Nephron (organoid): ENCODE measurements around the gene RPS28.

Experiments used
- H3K27ac Mint-ChIP-seq, 3 experiments: 2 replicates each; pipeline ENCODE4 v1.8.0; 2020; ENCODE audit warnings: mixed read lengths in 3 of 3, mild to moderate bottlenecking in 2 of 3, moderate library complexity in 1 of 3
- H3K27me3 Mint-ChIP-seq: 2 replicates; pipeline ENCODE4 v1.8.0; 2021; ENCODE audit warnings: low read depth, mild to moderate bottlenecking, moderate library complexity, mixed read lengths
- H3K36me3 Mint-ChIP-seq: 2 replicates; pipeline ENCODE4 v1.8.0; 2020; ENCODE audit warnings: low read depth, mixed read lengths
- H3K4me1 Mint-ChIP-seq: 2 replicates; pipeline ENCODE4 v1.8.0; 2020; ENCODE audit warnings: mixed read lengths
- H3K4me3 Mint-ChIP-seq, 3 experiments: 2 replicates each; pipeline ENCODE4 v1.8.0; 2020; ENCODE audit warnings: mild to moderate bottlenecking in 3 of 3, mixed read lengths in 3 of 3, moderate library complexity in 2 of 3
- H3K9me3 Mint-ChIP-seq: 2 replicates; pipeline ENCODE4 v1.8.0; 2020; ENCODE audit warnings: mixed read lengths
- CTCF ChIP-seq, 3 experiments: fragments of 200-600 bp; sonication (generic); IDR thresholded peaks; one replicate each; pipeline ENCODE4 v1.5.0; 2021; ENCODE audit warnings: antibody characterized with exemption in 3 of 3; ENCODE audit not compliant: unreplicated experiment in 3 of 3

Gene RPS28

GRCh38 chr19:8325454-8325853, 4.2 kb downstream of the RPS28 start:
- Mint-ChIP-seq H3K27me3 (peaks cover 38% of the 10 kb centered on the region), H3K27ac (no peak overlapping the region), H3K36me3 (peaks cover 6% of the 10 kb centered on the region), H3K4me3 (peak overlapping the region in 1 of 3 experiments; percentile 50), H3K4me1 (peaks cover 13% of the 10 kb centered on the region), H3K9me3 (no peaks in the 10 kb centered on the region)
- no peak for TF ChIP-seq CTCF (IDR thresholded peaks at IDR 0.05; ENCODE audit: unreplicated experiment in 3 of 3)

DNA sequence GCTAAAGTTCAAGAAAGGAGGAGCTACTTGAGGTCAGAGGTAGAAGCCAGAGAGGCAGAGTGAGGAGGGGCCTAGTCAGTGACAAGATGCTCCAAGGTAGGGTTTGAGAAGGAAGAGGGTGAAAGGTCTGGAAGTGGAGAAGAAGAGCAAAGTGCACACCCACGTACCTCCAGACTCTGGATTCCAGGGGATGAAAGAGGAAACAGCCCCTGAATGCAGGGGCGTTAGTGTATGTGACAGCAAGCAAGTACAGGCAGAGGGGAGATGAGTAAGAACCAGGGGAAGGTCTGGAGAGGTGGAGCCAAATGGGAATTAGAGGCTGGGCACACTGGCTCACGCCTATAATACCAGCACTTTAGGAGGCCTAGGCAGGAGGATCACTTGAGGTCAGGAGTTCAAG, 8.7 kb downstream of the RPS28 start:
- H3K4me1 Mint-ChIP-seq, result no peaks in the 10 kb centered on the region
- no peak for TF ChIP-seq CTCF (IDR thresholded peaks at IDR 0.05; ENCODE audit: unreplicated experiment in 3 of 3)
- H3K9me3 Mint-ChIP-seq, result no peaks in the 10 kb centered on the region

GRCh38 chr19:8331263-8331845, 10.1 kb downstream of the RPS28 start:
- Mint-ChIP-seq H3K27ac (no peak overlapping the region), H3K4me3 (no peak overlapping the region), H3K9me3 (no peaks in the 10 kb centered on the region), H3K4me1 (no peaks in the 10 kb centered on the region), H3K36me3 (no peaks in the 10 kb centered on the region), H3K27me3 (peaks cover 85% of the 10 kb centered on the region)
- no peak for TF ChIP-seq CTCF (IDR thresholded peaks at IDR 0.05; ENCODE audit: unreplicated experiment in 3 of 3)

More for the DNA sequence above, 8.7 kb downstream of the RPS28 start:
- no peak overlapping the region for H3K4me3 Mint-ChIP-seq
- peaks cover 77% of the 10 kb centered on the region for H3K27me3 Mint-ChIP-seq
- H3K27ac Mint-ChIP-seq, result no peak overlapping the region
- H3K36me3 Mint-ChIP-seq, result no peaks in the 10 kb centered on the region

- Mint-ChIP-seq H3K4me3 (peak overlapping the region in 1 of 3 experiments; percentile 52), H3K27ac (no peak overlapping the region), H3K36me3 (no peaks in the 10 kb centered on the region), H3K9me3 (no peaks in the 10 kb centered on the region), H3K27me3 (peaks cover 88% of the 10 kb centered on the region), H3K4me1 (no peaks in the 10 kb centered on the region)
- no peak for TF ChIP-seq CTCF (IDR thresholded peaks at IDR 0.05; ENCODE audit: unreplicated experiment in 3 of 3)
Measured at GRCh38 chr19:8332976-8333766, 11.9 kb downstream of the RPS28 start.

DNA sequence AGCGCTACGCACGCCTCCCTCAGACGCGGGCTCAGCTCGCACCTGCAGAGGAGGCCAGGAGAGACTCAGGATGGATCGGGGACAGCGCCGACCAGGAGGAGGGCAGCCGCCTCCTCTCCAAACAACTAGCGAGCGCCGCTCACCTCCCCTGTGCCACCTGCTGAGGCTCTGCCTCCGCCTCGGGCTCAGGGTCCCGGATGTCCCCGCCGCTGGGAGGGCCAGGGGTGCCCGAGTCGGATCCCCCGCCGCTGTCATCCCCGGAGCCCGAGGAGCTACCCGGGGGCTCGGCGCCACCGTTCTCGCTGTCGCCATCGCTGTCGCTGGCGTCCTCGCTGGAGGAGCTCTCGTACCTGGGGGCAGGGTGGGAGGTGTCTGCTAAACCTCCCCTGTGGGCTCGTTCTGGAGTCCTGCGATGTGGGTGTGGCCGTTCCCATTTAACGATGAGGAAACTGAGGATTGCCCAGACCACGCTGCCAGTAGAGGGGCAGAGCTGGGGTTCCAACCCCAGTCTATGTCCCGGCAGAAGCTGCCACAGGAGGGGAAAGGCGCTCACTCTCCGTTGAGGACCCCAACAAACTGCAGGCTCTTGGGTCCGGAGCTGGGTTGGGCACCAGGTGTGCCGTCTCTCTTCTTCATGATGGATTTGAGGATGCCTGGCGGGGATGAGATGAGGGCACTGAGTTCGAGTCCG, 12.6 kb downstream of the RPS28 start:
- Mint-ChIP-seq H3K27me3 (peaks cover 88% of the 10 kb centered on the region), H3K4me3 (peak overlapping the region in 2 of 3 experiments; percentile 32 to 52), H3K4me1 (no peaks in the 10 kb centered on the region), H3K9me3 (no peaks in the 10 kb centered on the region), H3K27ac (no peak overlapping the region), H3K36me3 (no peaks in the 10 kb centered on the region)
- TF ChIP-seq CTCF (IDR thresholded peaks at IDR 0.05; ENCODE audit: unreplicated experiment in 3 of 3), result no peak
